HG03439 (cell line): ENCODE results near the gene ASZ1.
A peak's percentile ranks its signal among the peaks of the same experiment; 100 is the strongest.

ENCODE experiments used
- ATAC-seq: cut with Tn5 transposase; IDR thresholded peaks from one replicate; pipeline ENCODE4 v1.9.1; 2021; ENCODE audit warnings: mild to moderate bottlenecking, moderate library complexity; ENCODE audit not compliant: unreplicated experiment

ASZ1 gene

DNA sequence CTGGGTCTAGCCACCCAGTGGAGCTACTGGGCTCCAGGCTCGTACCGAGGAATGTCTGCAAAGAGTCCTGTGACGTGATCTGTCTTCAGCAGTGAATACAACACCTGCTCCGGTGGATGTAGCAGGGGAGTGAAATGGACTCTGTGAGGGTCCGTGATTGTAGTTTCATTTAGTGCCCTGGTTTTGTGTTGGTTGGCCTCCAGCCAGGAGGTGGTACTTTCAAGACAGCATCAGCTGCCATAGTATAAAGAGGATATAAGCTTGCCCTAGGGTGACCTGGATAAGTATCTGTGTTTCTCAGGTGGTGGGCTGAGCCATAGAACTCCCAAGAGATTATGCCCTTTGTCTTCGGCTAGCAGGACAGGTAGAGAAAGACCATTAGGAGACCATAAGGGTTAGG, 79.8 kb downstream of the ASZ1 start:
- peak; percentile 16 for ATAC-seq

DNA sequence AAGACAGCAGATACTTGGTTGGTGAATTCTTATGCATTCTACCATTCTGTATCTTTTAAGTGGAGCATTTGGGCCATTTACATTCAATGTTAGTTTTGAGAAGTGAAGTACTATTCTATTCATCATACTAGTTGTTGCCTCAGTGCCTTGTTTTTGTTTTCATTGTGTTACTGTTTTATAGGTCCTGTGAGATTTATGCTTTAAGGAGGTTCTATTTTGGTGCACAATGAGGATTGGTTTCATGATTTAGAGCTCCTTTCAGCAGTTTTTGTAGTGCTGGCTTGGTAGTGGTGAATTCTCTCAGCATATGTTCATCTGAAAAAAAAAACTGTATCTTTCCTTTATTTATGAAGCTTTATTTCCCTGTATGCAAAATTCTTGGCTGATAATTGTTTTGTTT, 81.1 kb downstream of the ASZ1 start:
- ATAC-seq: no peak

DNA sequence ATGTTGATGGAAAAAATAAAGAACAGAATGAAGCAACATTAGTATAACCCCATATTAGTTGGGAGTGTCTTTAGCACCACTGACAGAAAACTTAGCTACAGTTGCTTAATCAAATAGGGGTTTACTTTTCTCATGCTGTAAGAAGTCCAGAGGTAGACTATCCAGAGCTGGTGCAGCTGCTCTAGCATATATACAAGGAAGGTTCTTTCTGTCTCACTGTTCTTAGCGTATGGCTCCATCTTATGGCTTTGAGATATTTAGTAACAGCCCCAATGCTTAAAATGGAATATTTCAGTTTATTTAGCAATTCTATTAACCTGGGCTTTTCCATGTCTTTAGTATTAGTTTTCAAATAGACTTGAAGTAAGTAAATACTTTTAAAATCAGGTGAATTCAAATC, 89.3 kb downstream of the ASZ1 start:
- no peak for ATAC-seq

DNA sequence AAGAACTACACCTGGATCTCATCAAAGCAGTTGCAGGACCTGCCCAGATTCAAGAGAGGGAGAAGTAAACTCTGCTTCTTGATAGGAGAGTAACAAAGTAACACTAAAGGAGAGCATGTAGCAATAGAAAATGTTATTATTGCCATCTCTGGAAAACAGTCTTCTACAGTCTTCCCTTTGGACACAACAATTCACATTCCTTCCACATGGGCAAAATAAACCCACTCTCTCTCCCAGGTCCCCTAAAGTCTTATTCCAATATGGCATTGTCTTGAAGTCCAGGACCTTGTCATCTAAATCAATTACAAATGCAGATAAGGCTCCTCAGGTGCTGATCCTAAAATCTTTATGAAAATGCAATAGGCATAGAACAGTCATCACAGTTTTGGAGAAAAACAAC, 94.1 kb downstream of the ASZ1 start:
- ATAC-seq: no peak

DNA sequence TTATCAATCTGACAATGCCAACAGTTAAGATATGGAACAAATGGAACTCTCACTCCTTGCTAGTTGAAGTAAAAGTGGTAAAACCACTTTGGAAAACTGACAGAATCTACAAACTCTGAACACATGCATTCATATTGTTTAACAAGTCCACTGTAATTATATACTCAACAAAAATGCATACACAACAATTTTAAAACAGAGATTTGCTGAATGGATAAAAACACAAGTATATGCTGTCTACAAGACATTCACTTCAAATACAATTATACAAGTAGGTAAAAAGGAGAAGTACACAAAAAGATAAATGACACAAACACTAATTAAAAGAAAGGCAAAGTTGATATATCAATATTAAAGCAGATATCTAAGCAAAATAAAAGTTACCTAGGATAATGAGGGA, 95.3 kb downstream of the ASZ1 start:
- ATAC-seq: no peak

DNA sequence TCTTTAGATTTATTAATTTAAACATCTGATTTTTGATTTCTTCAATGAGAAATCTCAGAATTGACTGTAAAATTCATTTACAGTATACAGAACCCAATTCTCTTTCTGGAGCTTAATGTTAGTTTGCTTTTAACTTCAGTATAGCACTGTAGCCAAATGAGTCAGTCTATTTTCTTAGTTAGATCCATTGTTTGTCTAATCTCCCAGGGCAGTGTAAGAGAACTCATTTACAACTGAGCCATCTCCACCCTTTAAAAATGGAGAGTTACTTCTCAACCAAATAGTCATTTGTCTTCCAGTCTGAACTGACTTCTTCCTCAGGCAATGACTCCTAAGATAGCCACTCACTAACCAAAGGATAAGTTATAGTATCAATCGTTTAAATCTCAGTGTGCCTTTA, 101.5 kb downstream of the ASZ1 start:
- no peak for ATAC-seq

DNA sequence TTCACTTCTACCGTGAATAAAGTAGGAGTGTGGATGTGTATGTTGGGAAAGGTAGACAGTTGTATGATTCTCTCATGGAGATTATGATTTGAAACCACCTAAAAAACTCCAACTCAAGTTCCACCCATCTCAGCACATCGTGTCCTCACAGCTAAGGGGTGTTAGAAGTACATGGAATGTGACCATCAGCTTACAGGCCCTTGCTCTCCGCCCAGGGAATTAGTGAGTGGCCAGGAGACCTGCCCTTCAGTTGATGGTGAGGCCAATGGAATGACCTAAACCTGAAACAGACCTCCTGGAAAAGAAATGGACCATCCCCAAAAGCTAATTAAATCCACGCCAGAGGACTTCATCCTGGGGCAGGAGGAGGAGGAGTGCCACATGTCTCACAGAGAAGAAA, 102.3 kb downstream of the ASZ1 start:
- ATAC-seq: no peak

DNA sequence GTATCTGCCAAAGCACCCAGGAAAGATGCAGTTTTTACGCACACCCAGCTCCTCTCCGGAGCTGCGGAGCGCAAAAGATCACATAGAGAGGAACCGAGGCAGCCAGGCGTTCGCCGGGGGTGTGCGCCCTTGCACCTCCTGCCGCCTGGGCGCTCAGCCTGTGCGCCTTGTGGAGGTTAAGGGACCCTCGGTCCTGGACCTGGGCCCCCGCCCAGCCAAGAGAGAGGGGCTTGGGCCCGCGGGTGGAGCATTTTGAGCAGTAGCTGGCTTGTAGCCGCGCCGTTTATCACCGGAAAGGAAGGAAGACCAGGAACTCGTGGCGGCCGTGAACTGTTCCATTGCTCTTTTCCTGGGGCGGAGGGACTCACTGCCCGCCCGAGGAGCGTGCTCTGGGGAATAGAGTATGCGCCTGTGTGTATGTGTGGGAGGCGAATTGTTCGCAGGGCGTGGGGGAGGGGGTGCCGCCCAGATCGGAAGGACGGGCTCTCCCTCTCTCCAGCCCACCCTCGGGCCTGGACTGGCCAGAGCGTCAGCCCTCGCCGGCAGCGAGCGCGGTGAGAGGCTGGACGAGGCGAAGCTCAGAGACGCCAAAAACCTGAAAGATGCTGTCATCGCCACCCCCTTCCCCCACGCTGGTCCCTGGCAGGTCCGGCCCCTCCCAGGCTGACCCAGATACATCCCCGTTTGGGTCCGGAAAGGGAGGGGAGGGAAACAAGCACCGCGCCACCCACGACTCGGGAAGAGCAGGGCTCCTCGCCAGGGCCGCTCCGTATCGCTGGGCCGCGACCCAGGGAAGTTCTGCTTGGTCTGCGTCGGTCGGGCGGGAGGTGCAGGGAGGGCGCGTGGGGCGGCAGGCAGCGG, 103.2 kb downstream of the ASZ1 start:
- no peak for ATAC-seq

DNA sequence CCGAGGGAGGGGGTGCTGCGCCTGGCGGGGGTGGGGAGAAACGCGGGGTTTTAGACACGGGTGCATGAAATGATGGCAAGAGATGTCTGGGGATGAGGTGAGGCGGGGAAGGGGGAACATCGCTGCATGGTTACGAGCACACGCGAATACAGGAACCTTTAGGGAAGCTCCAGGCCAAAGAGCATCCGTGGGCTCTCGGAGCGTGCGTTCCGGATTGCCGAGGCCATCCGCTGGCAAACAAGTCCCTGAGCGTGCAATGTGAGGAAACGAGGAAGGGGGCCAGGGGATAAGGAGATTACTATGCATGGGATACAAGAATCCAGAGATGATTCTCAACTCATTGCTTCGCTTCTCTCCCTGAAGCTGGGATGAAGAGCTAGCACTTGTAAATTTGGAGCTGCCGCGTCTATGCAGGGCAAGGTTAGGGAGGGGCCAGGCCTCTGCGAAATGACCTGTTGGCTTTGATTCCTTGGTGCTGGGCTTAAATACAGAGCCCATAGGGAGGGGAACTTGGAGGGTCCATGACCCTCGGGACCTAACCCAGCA, 103.9 kb downstream of the ASZ1 start:
- no peak for ATAC-seq

DNA sequence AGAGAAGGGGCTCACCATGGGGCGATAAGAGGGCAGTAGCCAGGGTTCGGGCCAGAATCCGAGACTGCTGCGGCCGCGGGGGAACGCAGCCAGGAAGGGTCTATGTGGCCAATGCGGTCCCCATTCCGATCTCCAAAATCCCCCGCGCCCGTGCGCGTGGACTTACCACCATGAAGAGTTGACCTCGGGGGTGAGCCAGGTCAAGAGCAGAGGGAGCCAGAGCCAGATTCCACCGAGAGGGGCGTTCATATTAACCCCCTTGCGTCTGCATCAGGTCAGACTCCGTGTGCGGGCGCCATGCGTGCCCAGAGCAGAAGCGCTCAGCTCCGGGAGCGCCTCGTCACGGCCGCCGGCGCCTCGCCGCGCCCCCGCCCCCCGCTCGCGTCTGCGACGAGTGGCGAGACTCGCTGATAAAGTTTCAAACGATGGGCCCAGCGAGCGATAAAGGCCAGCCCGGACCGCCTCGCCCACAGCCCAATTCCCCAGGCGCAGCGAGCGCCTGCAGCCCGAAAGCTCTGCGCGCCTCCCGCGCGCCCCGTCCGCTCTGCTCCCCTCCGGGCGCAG, 104.5 kb downstream of the ASZ1 start, which contains the start of gene WNT2:
TSS of gene WNT2 (minus strand) at position 318 of the 564 bp plus-strand sequence. CDS start at position 249, 69 bp downstream.
- ATAC-seq: no peak

DNA sequence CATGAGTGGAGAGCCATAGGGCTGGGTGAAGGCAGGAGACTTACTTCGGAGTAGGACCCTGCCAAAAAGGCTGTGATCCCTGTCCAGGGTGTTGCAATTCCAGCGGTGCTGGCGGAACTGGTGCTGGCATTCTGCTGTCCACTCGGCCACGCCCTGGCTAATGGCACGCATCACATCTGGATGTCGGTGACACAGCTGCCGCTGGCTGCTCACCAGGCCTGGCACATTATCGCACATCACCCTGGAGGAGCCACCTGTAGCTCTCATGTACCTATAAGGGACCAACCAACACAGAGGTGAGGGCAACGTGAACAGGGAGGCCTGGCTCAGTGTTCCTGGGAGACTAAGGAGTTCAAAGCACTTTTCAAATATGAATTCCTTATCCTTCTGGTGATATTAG, 106.8 kb downstream of the ASZ1 start:
- no peak for ATAC-seq

DNA sequence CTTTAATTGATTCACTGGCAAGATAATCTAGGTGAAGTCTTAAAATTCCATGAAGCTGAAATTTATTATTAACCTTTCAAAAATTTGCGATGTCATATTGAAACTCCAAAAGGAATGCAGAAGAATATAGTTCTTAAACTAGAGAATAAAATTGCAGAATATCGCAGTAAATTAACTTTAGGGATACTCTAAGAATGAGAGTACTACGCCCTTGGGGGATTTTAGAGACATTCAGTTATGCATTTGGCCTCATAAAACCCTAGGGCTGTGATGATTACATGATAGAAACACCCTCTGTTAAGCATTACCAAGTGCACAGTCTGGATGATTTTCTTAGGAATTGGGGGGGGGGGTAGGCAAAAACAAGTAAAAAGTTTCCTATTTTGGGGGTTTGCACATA, 108.1 kb downstream of the ASZ1 start:
- ATAC-seq: no peak

DNA sequence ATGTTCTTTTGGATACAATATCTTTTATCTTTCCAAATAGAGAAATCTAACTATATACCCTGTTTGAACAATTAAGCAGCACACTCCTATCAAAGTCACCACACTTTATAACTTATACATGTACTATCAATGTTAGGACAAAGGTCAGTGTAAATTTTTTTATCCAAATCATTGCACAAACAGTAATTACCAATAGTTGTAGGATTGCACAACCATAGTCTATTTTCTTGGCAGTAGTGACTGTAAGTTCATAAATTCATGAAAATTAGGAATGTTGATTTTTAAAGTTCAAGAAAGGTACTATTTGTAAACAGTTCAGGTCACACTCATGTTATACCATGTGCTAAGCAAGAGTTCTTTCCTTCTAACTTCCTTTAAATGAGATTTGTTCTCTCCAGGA, 113.7 kb downstream of the ASZ1 start:
- no peak for ATAC-seq
